SJSA1 (cell line): Measurements from ENCODE around the gene PPP1R1C. TPM values are rescaled to one million over a fixed set of nuclear protein-coding genes. Genes with fewer than 3 reads are reported as not detected.

Experiments used
- DNase-seq, 2 experiments: peaks; one replicate each; pipeline ENCODE4 v3.0.0-alpha.2; 2015 to 2020; ENCODE audit warnings: low spot score in 2 of 2, low read depth in 1 of 2
- H3K27ac ChIP-seq: fragments of 250-450 bp; sonication (Bioruptor Pico); 2 replicates; pipeline ENCODE4 v1.5.1; 2020; ENCODE audit warnings: mild to moderate bottlenecking, moderate library complexity
- H3K27me3 ChIP-seq: fragments of 250-450 bp; sonication (Bioruptor Pico); replicated peaks from 2 replicates; pipeline ENCODE4 v1.5.1; 2020; ENCODE audit warnings: mild to moderate bottlenecking, moderate library complexity
- H3K36me3 ChIP-seq: fragments of 250-450 bp; sonication (Bioruptor Pico); 2 replicates; pipeline ENCODE4 v1.5.1; 2020; ENCODE audit warnings: mild to moderate bottlenecking
- H3K4me1 ChIP-seq: fragments of 250-450 bp; sonication (Bioruptor Pico); replicated peaks from 2 replicates; pipeline ENCODE4 v1.6.1; 2021; ENCODE audit warnings: mild to moderate bottlenecking
- H3K4me3 ChIP-seq: fragments of 250-450 bp; sonication (Bioruptor Pico); 2 replicates; pipeline ENCODE4 v1.5.1; 2020; ENCODE audit warnings: mild to moderate bottlenecking
- H3K9me3 ChIP-seq: fragments of 250-450 bp; sonication (Bioruptor Pico); replicated peaks from 2 replicates; pipeline ENCODE4 v1.5.1; 2020; ENCODE audit warnings: mild to moderate bottlenecking
- total RNA-seq: library from RNA; depleted of rRNA; stranded (reverse); fragments of >200 nt; shearing (Covaris generic); gene quantifications from 2 replicates; pipeline ENCODE4 v1.2.3, GENCODE V29; 2014; rRNA removed

Gene PPP1R1C
- total RNA-seq, 1 experiment from 2014 or later: 0.32 TPM

- H3K36me3 ChIP-seq: no peaks in the 10 kb centered on the region
- 0 out of 2 replicates have a peak, but pooled peaks cover 3% of the 10 kb centered on the region for H3K27me3 ChIP-seq
- H3K4me1 ChIP-seq: peaks cover 7% of the 10 kb centered on the region; the same call in 1 of the 2 replicates
- H3K4me3 ChIP-seq: no peak overlapping the region
- no peaks in the 10 kb centered on the region for H3K9me3 ChIP-seq
- DNase-seq: no peak
- no peak overlapping the region for H3K27ac ChIP-seq
These were observed 159.1 kb downstream of the PPP1R1C start for GRCh38 chr2:182144776-182145165.

- DNase-seq: no peak
- no peak overlapping the region for H3K27ac ChIP-seq
- H3K27me3 ChIP-seq: 0 out of 2 replicates have a peak, but pooled peaks cover 3% of the 10 kb centered on the region
- no peaks in the 10 kb centered on the region for H3K36me3 ChIP-seq
- H3K4me3 ChIP-seq: no peak overlapping the region
- no peaks in the 10 kb centered on the region for H3K9me3 ChIP-seq
- peaks cover 7% of the 10 kb centered on the region; the same call in 1 of the 2 replicates for H3K4me1 ChIP-seq
These were observed 162.7 kb downstream of the PPP1R1C start for GRCh38 chr2:182148344-182148743.

GRCh38 chr2:182163878-182164277 lies 178.2 kb downstream of the PPP1R1C start:
- Histone ChIP-seq H3K27ac (no peak overlapping the region), H3K9me3 (no peaks in the 10 kb centered on the region), H3K27me3 (0 out of 2 replicates have a peak, but pooled peaks cover 3% of the 10 kb centered on the region), H3K36me3 (no peaks in the 10 kb centered on the region), H3K4me1 (no peaks in the 10 kb centered on the region), H3K4me3 (no peak overlapping the region)
- DNase-seq: no peak

DNA sequence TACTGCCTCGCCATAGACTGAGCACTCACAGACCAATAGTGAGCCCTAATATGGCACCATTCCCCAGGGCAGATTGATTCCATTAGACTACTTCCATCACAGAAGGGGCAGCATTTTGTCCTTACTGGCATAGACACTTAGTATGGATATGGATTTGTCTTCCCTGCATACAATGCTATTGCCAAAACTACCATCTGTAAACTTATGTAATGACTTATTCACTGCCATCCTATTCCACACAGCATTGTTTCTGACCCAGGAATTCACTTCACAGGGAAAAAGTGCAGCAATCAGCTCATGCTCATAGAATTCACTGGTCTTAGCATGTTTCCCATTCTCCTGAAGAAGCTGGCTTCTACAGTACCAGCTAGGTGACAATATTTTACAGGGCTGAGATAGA lies 179.0 kb downstream of the PPP1R1C start:
- H3K4me3 ChIP-seq: no peak overlapping the region
- H3K4me1 ChIP-seq: no peaks in the 10 kb centered on the region
- DNase-seq: no peak
- H3K27ac ChIP-seq: no peak overlapping the region
- H3K27me3 ChIP-seq: 0 out of 2 replicates have a peak, but pooled peaks cover 3% of the 10 kb centered on the region
- no peaks in the 10 kb centered on the region for H3K9me3 ChIP-seq
- H3K36me3 ChIP-seq: no peaks in the 10 kb centered on the region

GRCh38 chr2:182165202-182165601 lies 179.5 kb downstream of the PPP1R1C start:
- Histone ChIP-seq H3K27ac (no peak overlapping the region), H3K9me3 (no peaks in the 10 kb centered on the region), H3K27me3 (0 out of 2 replicates have a peak, but pooled peaks cover 3% of the 10 kb centered on the region), H3K4me1 (no peaks in the 10 kb centered on the region), H3K36me3 (no peaks in the 10 kb centered on the region), H3K4me3 (no peak overlapping the region)
- DNase-seq: no peak

DNA sequence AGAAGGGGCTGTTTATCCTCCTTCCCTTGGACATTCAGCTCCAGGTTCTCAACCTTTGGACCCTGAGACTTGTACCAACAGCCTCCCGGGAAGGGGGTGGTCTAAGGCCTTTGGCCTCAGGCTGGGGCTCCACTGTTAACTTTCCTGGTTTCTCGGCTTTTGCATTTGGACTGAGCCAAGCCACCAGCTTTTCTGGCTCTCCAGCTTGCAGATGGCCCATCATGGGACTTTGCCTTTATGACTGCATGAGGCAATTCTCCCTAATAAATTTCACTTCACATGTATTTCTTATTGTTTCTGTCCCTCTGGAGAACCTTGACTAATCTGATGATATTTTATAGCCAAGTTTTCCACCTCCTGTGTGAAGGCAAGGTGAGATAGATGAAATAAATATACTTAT lies 180.8 kb downstream of the PPP1R1C start:
- DNase-seq: no peak

GRCh38 chr2:182166841-182167240 lies 181.2 kb downstream of the PPP1R1C start:
- H3K9me3 ChIP-seq: no peaks in the 10 kb centered on the region
- no peak overlapping the region for H3K4me3 ChIP-seq
- H3K4me1 ChIP-seq: no peaks in the 10 kb centered on the region
- no peak overlapping the region for H3K27ac ChIP-seq
- no peaks in the 10 kb centered on the region for H3K36me3 ChIP-seq
- 0 out of 2 replicates have a peak, but pooled peaks cover 3% of the 10 kb centered on the region for H3K27me3 ChIP-seq
- no peak for DNase-seq

More for the DNA sequence above, 180.8 kb downstream of the PPP1R1C start:
- no peak overlapping the region for H3K27ac ChIP-seq
- no peak overlapping the region for H3K4me3 ChIP-seq
- no peaks in the 10 kb centered on the region for H3K36me3 ChIP-seq
- 0 out of 2 replicates have a peak, but pooled peaks cover 3% of the 10 kb centered on the region for H3K27me3 ChIP-seq
- H3K9me3 ChIP-seq: no peaks in the 10 kb centered on the region
- no peaks in the 10 kb centered on the region for H3K4me1 ChIP-seq

Other genes starting within 250 kb of the PPP1R1C start
- 89.4 and 109 TPM in 2 replicates for gene ITPRID2, start 94.1 kb upstream of the PPP1R1C start, total RNA-seq